Measurements from ENCODE around the gene FAM200B.

FAM200B gene

GRCh38 chr4:15653864-15654592 is 27.6 kb upstream of the FAM200B start:
- H3K27me3 ChIP-seq (ENCODE audit: control insufficient read depth in 1 of 2, insufficient read depth in 2 of 2, low read length in 2 of 2) = no peaks in the 10 kb centered on the region
- peak overlapping the region; percentile 81 to 83 for H3K9ac ChIP-seq (ENCODE audit: low read depth in 1 of 2, low read length in 2 of 2)
- H3K4me3 ChIP-seq (ENCODE audit: low read depth in 1 of 2, low read length in 2 of 2) = peak overlapping the region; percentile 72 to 83
- no peaks in the 10 kb centered on the region for H3K9me3 ChIP-seq (ENCODE audit: control insufficient read depth in 1 of 2, low read length in 2 of 2)
- H3K4me1 ChIP-seq (ENCODE audit: control insufficient read depth in 1 of 2, insufficient read depth in 2 of 2, low read length in 2 of 2) = peaks cover 30 to 48% of the 10 kb centered on the region in 2 donors
- H3K27ac ChIP-seq (ENCODE audit: low read depth, low read length) = peak overlapping the region; percentile 96
- H3K36me3 ChIP-seq (ENCODE audit: control insufficient read depth in 1 of 2, insufficient read depth in 2 of 2, low read length in 2 of 2) = no peaks in the 10 kb centered on the region

GRCh38 chr4:15654593-15655222 is 26.9 kb upstream of the FAM200B start:
- H3K4me1 ChIP-seq (ENCODE audit: control insufficient read depth in 1 of 2, insufficient read depth in 2 of 2, low read length in 2 of 2) = peaks cover 29 to 45% of the 10 kb centered on the region in 2 donors
- no peaks in the 10 kb centered on the region for H3K36me3 ChIP-seq (ENCODE audit: control insufficient read depth in 1 of 2, insufficient read depth in 2 of 2, low read length in 2 of 2)
- peak overlapping the region; percentile 96 for H3K27ac ChIP-seq (ENCODE audit: low read depth, low read length)
- H3K9me3 ChIP-seq (ENCODE audit: control insufficient read depth in 1 of 2, low read length in 2 of 2) = no peaks in the 10 kb centered on the region
- H3K9ac ChIP-seq (ENCODE audit: low read depth in 1 of 2, low read length in 2 of 2) = peak overlapping the region; percentile 81 to 96
- H3K4me3 ChIP-seq (ENCODE audit: low read depth in 1 of 2, low read length in 2 of 2) = peak overlapping the region; percentile 72 to 83
- H3K27me3 ChIP-seq (ENCODE audit: control insufficient read depth in 1 of 2, insufficient read depth in 2 of 2, low read length in 2 of 2) = no peaks in the 10 kb centered on the region

GRCh38 chr4:15655223-15656037 is 26.2 kb upstream of the FAM200B start, which contains the start of gene FBXL5:
TSS of gene FBXL5 (minus strand) at chr4:15655357. CDS start at chr4:15655287, 70 bp downstream.
- Histone ChIP-seq H3K4me3 (ENCODE audit: low read depth in 1 of 2, low read length in 2 of 2) (peak within 1 kb of the TSS; percentile 82 to 83), H3K4me1 (ENCODE audit: control insufficient read depth in 1 of 2, insufficient read depth in 2 of 2, low read length in 2 of 2) (peaks cover 21 to 39% of the 10 kb centered on the region in 2 donors), H3K27ac (ENCODE audit: low read depth, low read length) (peak within 1 kb of the TSS; percentile 99), H3K27me3 (ENCODE audit: control insufficient read depth in 1 of 2, insufficient read depth in 2 of 2, low read length in 2 of 2) (no peaks in the 10 kb centered on the region), H3K9me3 (ENCODE audit: control insufficient read depth in 1 of 2, low read length in 2 of 2) (no peaks in the 10 kb centered on the region), H3K36me3 (ENCODE audit: control insufficient read depth in 1 of 2, insufficient read depth in 2 of 2, low read length in 2 of 2) (no peaks in the 10 kb centered on the region), H3K9ac (ENCODE audit: low read depth in 1 of 2, low read length in 2 of 2) (peak within 1 kb of the TSS; percentile 92 to 96)

- H3K27me3 ChIP-seq (ENCODE audit: control insufficient read depth in 1 of 2, insufficient read depth in 2 of 2, low read length in 2 of 2) = no peaks in the 10 kb centered on the region
- no peaks in the 10 kb centered on the region for H3K9me3 ChIP-seq (ENCODE audit: control insufficient read depth in 1 of 2, low read length in 2 of 2)
- peak overlapping the region; percentile 82 to 83 for H3K4me3 ChIP-seq (ENCODE audit: low read depth in 1 of 2, low read length in 2 of 2)
- H3K9ac ChIP-seq (ENCODE audit: low read depth in 1 of 2, low read length in 2 of 2) = peak overlapping the region; percentile 92 to 96
- no peaks in the 10 kb centered on the region for H3K36me3 ChIP-seq (ENCODE audit: control insufficient read depth in 1 of 2, insufficient read depth in 2 of 2, low read length in 2 of 2)
- peaks cover 18 to 37% of the 10 kb centered on the region in 2 donors for H3K4me1 ChIP-seq (ENCODE audit: control insufficient read depth in 1 of 2, insufficient read depth in 2 of 2, low read length in 2 of 2)
- H3K27ac ChIP-seq (ENCODE audit: low read depth, low read length) = peak overlapping the region; percentile 99
Observed at GRCh38 chr4:15656038-15656470, 25.6 kb upstream of the FAM200B start.

- H3K36me3 ChIP-seq (ENCODE audit: control insufficient read depth in 1 of 2, insufficient read depth in 2 of 2, low read length in 2 of 2) = no peaks in the 10 kb centered on the region
- no peak overlapping the region for H3K4me3 ChIP-seq (ENCODE audit: low read depth in 1 of 2, low read length in 2 of 2)
- no peak overlapping the region for H3K27ac ChIP-seq (ENCODE audit: low read depth, low read length)
- peaks cover 9 to 26% of the 10 kb centered on the region in 2 donors for H3K4me1 ChIP-seq (ENCODE audit: control insufficient read depth in 1 of 2, insufficient read depth in 2 of 2, low read length in 2 of 2)
- no peaks in the 10 kb centered on the region for H3K9me3 ChIP-seq (ENCODE audit: control insufficient read depth in 1 of 2, low read length in 2 of 2)
- no peak overlapping the region for H3K9ac ChIP-seq (ENCODE audit: low read depth in 1 of 2, low read length in 2 of 2)
- H3K27me3 ChIP-seq (ENCODE audit: control insufficient read depth in 1 of 2, insufficient read depth in 2 of 2, low read length in 2 of 2) = no peaks in the 10 kb centered on the region
Observed at GRCh38 chr4:15657366-15657765, 24.3 kb upstream of the FAM200B start.

- Histone ChIP-seq H3K27ac (ENCODE audit: low read depth, low read length) (no peak overlapping the region), H3K9ac (ENCODE audit: low read depth in 1 of 2, low read length in 2 of 2) (no peak overlapping the region), H3K4me1 (ENCODE audit: control insufficient read depth in 1 of 2, insufficient read depth in 2 of 2, low read length in 2 of 2) (peaks cover 4 to 20% of the 10 kb centered on the region in 2 donors), H3K27me3 (ENCODE audit: control insufficient read depth in 1 of 2, insufficient read depth in 2 of 2, low read length in 2 of 2) (no peaks in the 10 kb centered on the region), H3K4me3 (ENCODE audit: low read depth in 1 of 2, low read length in 2 of 2) (no peak overlapping the region), H3K9me3 (ENCODE audit: control insufficient read depth in 1 of 2, low read length in 2 of 2) (no peaks in the 10 kb centered on the region), H3K36me3 (ENCODE audit: control insufficient read depth in 1 of 2, insufficient read depth in 2 of 2, low read length in 2 of 2) (no peaks in the 10 kb centered on the region)
Observed at GRCh38 chr4:15658136-15658770, 23.4 kb upstream of the FAM200B start.

GRCh38 chr4:15658781-15659180 is 22.8 kb upstream of the FAM200B start:
- no peaks in the 10 kb centered on the region for H3K27me3 ChIP-seq (ENCODE audit: control insufficient read depth in 1 of 2, insufficient read depth in 2 of 2, low read length in 2 of 2)
- H3K36me3 ChIP-seq (ENCODE audit: control insufficient read depth in 1 of 2, insufficient read depth in 2 of 2, low read length in 2 of 2) = no peaks in the 10 kb centered on the region
- H3K9ac ChIP-seq (ENCODE audit: low read depth in 1 of 2, low read length in 2 of 2) = no peak overlapping the region
- peaks cover 4 to 17% of the 10 kb centered on the region in 2 donors for H3K4me1 ChIP-seq (ENCODE audit: control insufficient read depth in 1 of 2, insufficient read depth in 2 of 2, low read length in 2 of 2)
- no peak overlapping the region for H3K4me3 ChIP-seq (ENCODE audit: low read depth in 1 of 2, low read length in 2 of 2)
- no peaks in the 10 kb centered on the region for H3K9me3 ChIP-seq (ENCODE audit: control insufficient read depth in 1 of 2, low read length in 2 of 2)
- no peak overlapping the region for H3K27ac ChIP-seq (ENCODE audit: low read depth, low read length)

- Histone ChIP-seq H3K9me3 (ENCODE audit: control insufficient read depth in 1 of 2, low read length in 2 of 2) (no peaks in the 10 kb centered on the region), H3K27me3 (ENCODE audit: control insufficient read depth in 1 of 2, insufficient read depth in 2 of 2, low read length in 2 of 2) (no peaks in the 10 kb centered on the region), H3K4me1 (ENCODE audit: control insufficient read depth in 1 of 2, insufficient read depth in 2 of 2, low read length in 2 of 2) (peaks cover 4 to 16% of the 10 kb centered on the region in 2 donors), H3K27ac (ENCODE audit: low read depth, low read length) (no peak overlapping the region), H3K4me3 (ENCODE audit: low read depth in 1 of 2, low read length in 2 of 2) (no peak overlapping the region), H3K36me3 (ENCODE audit: control insufficient read depth in 1 of 2, insufficient read depth in 2 of 2, low read length in 2 of 2) (no peaks in the 10 kb centered on the region), H3K9ac (ENCODE audit: low read depth in 1 of 2, low read length in 2 of 2) (no peak overlapping the region)
Observed at GRCh38 chr4:15659768-15660570, 21.7 kb upstream of the FAM200B start.

- H3K36me3 ChIP-seq (ENCODE audit: control insufficient read depth in 1 of 2, insufficient read depth in 2 of 2, low read length in 2 of 2) = no peaks in the 10 kb centered on the region
- no peaks in the 10 kb centered on the region for H3K27me3 ChIP-seq (ENCODE audit: control insufficient read depth in 1 of 2, insufficient read depth in 2 of 2, low read length in 2 of 2)
- H3K4me3 ChIP-seq (ENCODE audit: low read depth in 1 of 2, low read length in 2 of 2) = no peak overlapping the region
- H3K27ac ChIP-seq (ENCODE audit: low read depth, low read length) = no peak overlapping the region
- no peak overlapping the region for H3K9ac ChIP-seq (ENCODE audit: low read depth in 1 of 2, low read length in 2 of 2)
- H3K9me3 ChIP-seq (ENCODE audit: control insufficient read depth in 1 of 2, low read length in 2 of 2) = no peaks in the 10 kb centered on the region
- peaks cover 3 to 4% of the 10 kb centered on the region in 2 donors for H3K4me1 ChIP-seq (ENCODE audit: control insufficient read depth in 1 of 2, insufficient read depth in 2 of 2, low read length in 2 of 2)
Observed at GRCh38 chr4:15665753-15666365, 15.8 kb upstream of the FAM200B start.
